NCI-H1092 (cell line): ENCODE measurements around the gene TCOF1.

ENCODE experiments used
- DNase-seq: peaks from one replicate; lab custom pipeline; 2025; lab: John Stamatoyannopoulos, UW

Gene TCOF1, protein sequence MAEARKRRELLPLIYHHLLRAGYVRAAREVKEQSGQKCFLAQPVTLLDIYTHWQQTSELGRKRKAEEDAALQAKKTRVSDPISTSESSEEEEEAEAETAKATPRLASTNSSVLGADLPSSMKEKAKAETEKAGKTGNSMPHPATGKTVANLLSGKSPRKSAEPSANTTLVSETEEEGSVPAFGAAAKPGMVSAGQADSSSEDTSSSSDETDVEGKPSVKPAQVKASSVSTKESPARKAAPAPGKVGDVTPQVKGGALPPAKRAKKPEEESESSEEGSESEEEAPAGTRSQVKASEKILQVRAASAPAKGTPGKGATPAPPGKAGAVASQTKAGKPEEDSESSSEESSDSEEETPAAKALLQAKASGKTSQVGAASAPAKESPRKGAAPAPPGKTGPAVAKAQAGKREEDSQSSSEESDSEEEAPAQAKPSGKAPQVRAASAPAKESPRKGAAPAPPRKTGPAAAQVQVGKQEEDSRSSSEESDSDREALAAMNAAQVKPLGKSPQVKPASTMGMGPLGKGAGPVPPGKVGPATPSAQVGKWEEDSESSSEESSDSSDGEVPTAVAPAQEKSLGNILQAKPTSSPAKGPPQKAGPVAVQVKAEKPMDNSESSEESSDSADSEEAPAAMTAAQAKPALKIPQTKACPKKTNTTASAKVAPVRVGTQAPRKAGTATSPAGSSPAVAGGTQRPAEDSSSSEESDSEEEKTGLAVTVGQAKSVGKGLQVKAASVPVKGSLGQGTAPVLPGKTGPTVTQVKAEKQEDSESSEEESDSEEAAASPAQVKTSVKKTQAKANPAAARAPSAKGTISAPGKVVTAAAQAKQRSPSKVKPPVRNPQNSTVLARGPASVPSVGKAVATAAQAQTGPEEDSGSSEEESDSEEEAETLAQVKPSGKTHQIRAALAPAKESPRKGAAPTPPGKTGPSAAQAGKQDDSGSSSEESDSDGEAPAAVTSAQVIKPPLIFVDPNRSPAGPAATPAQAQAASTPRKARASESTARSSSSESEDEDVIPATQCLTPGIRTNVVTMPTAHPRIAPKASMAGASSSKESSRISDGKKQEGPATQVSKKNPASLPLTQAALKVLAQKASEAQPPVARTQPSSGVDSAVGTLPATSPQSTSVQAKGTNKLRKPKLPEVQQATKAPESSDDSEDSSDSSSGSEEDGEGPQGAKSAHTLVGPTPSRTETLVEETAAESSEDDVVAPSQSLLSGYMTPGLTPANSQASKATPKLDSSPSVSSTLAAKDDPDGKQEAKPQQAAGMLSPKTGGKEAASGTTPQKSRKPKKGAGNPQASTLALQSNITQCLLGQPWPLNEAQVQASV (N-terminal part only)

DNA sequence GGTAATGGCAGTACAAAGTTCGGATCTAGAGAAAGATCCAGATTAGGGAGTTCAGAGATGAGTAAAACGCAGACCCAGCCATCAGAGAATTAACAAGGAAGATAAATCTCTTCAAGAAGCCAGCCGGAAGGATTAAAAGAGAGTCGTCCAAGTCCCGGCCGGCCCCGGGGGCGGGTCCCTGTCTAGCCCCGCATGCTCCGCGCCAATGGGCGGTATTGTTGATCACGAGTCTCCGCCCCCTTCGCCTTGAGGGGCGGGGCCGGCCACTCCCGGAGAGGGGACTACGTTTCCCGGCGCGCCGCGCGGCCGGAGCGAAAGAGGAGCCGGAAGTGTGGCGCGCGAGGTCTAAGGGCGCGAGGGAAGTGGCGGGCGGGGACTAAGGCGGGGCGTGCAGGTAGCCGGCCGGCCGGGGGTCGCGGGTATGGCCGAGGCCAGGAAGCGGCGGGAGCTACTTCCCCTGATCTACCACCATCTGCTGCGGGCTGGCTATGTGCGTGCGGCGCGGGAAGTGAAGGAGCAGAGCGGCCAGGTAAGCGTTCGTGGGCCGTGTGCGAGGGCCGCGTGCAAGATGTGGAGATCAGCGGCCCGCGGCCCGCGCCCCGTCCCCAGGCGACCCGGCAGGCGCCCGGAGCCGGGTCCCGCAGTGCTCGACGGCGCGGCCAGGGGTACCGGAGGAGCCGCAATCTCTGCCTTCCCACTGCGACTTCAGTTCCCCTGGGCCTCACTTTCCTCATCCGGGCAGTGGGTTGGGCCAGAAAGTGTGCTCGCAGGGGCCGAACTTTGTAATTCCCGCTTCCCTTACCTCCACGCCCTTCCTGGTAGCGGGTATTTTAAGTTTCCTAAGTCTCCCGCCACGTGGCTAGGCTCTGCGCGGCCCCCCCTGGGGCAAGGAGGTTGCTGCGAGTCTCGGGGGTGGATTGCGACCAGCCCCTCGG, at the start of gene TCOF1:
TCOF1 (plus strand) TSS at position 372 of the 935 bp plus-strand sequence; CDS start at position 422, 50 bp downstream.
- DNase-seq: peak; percentile 90

DNA sequence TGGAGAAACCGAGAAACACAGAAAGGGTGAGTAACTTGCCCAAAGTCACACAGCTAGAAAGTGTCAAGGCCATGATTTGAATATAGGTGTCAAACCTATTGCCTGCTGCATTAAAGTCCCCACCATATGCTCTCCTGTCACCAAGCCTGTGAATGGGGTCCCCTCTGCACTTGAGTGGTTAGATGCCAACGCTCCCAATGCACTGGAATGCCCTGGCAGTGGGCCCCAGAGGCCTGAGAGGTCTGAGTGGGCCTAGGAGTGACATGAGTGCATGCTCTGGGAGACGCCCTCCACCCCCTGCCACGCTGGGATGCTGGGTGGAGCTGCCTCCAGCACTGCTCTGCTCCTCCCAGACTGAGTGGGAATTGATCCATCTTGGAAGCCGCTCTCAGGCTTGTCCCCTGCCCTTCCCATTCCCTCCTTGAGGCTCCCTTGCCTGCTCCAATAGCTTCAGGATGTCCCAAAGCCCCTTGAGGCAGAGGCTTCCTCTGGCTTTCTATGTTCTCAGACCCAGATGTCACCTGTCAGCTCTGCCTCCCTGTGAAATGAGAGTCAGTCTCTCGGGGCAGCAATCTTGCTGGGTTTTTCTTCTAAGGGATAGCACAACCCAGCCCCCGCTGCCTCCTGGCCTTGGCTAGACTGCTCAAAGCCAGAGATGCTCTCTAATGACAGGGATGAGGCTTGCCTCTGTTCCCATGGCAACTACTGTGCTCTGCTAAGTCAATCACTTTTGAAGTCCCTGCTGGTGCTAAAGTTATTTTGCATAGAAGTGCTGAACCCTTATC, 48.2 kb upstream of the TCOF1 start:
- DNase-seq: no peak

GRCh38 chr5:150309886-150310239, 47.6 kb upstream of the TCOF1 start:
- no peak for DNase-seq

DNA sequence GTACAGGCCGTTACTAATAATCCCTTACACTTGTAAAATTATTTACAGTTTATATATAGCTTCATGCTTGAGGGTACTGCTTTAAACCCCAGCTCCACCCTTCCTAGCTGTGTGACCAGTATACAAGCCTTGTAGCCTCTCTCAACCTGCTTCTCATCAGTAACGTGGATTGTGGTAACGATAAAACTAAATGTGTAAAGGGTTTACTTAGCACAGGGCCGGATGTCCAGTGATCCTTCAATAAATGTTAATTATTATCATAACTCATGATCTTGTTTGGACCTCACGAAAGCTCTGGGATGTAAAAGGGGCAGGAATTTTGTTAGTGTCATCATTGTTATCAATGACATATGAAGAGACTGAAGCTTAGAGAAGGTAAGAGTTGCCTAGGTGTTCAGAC, 47.3 kb upstream of the TCOF1 start:
- DNase-seq: no peak

DNA sequence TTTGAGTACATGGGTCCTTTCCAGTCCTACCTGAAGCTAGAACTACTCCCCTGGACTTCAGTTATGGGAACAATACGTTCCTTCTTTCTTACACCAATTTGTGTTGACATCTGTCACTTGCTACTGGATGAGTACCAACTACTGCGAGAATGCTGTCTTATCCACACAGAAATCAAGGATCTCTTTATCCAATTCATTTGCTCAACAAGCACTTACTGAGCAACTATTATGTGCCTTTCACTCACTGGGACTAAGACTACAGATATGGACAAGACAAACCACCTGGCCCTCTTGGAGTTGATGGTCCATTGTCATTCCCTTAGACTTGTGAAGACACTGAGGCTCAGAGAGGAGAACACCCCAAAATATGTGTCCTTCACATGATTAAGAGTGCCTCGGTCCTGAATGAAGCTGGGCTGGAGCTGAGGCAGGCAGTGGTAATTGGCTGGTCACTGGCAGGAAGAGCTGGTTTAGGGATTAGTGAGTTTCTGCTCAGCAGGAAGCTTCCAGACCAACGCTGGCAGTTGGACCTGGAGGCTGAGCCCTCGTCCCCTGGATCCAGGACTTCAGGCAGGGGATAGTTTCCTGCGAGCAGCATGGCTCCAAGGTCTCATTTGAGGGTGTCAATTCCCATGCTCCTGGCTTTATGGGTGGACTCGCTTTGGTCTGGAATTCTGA, 46.3 kb upstream of the TCOF1 start:
- no peak for DNase-seq

DNA sequence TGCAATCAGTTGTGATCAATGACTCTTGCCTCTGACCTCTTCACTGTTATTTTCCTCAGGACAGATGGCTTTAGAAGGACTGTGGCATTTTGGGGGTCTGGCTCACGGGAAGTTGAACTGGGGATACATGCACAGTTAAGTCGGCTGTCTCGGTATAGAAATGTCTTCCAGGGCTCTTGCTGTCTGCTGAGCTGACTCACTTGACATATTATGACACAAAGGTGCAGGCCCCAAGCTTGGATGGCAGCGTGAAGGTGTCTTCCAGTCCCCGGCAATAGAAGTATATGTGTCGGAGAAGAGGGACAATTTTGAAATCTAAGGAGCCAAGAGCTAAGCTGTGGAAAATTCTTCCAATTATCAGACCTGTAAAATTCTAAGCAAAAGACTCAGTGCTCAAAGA, 45.0 kb upstream of the TCOF1 start:
- DNase-seq: no peak

GRCh38 chr5:150313501-150313900, 44.0 kb upstream of the TCOF1 start:
- no peak for DNase-seq

- no peak for DNase-seq
These were observed 43.4 kb upstream of the TCOF1 start for GRCh38 chr5:150313921-150314716.

DNA sequence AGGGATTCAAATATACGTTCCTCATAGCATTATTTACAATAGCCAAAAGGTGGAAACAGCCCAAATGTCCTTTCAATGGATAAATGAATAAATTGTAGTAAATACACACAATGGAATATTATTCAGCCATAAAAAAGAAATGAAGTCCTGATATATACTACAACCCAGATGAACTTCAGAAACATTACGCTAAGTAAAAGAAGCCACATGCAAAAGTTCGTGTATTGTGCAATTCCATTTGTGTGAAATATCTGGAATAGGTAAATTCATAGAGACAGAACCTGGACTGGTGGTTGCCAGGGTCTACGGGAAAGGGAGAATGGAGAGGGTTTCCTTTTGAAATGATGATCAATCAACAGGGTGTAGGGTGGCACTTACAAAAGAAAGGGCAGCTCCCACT, 42.3 kb upstream of the TCOF1 start:
- no peak for DNase-seq

- DNase-seq: no peak
These were observed 41.2 kb upstream of the TCOF1 start for GRCh38 chr5:150316320-150316719.

DNA sequence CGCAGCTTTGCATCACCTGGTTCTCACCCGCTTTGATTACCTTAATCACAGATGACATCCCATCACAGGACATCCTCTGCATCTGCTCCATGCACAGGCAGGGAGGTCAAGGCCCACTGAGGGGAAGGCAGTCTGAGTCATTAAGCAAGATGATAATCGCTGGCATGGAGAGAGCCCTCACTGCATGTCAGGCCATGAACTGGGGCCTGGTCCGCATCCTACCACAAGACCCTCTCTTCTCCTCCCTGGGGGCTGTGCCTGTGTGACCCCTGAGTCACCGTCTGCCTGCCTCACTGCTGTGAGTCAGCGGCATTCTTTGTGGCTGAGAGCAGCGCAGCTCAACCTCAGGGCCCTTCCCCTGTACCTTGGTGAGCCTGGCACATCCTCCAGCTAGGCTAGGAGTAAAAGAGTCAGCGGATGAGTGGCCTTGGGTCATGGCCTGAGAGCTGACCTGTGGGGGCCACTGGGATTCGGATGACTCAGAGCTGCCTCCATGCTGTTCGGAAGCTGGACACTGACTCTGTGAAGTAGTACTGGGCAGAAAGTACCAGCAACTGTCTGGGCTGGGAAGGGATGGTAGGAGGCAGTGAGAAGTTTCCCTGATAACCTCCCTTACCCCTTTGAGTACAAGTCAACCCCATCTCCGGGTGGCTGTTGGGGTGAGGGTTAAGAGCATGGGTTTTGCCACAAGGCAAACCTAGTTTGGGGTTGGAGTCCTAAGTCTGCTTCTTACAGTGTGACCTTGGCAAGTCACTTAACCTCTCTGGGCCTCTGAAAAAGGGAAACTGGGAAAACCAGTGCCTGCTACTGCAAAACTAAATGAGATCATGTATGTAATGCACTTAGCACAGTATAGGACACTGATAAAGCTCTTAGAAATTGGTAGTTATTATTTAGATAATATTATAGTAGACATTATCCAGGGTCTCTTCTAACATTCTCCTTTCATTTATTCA, 40.2 kb upstream of the TCOF1 start:
- no peak for DNase-seq

DNA sequence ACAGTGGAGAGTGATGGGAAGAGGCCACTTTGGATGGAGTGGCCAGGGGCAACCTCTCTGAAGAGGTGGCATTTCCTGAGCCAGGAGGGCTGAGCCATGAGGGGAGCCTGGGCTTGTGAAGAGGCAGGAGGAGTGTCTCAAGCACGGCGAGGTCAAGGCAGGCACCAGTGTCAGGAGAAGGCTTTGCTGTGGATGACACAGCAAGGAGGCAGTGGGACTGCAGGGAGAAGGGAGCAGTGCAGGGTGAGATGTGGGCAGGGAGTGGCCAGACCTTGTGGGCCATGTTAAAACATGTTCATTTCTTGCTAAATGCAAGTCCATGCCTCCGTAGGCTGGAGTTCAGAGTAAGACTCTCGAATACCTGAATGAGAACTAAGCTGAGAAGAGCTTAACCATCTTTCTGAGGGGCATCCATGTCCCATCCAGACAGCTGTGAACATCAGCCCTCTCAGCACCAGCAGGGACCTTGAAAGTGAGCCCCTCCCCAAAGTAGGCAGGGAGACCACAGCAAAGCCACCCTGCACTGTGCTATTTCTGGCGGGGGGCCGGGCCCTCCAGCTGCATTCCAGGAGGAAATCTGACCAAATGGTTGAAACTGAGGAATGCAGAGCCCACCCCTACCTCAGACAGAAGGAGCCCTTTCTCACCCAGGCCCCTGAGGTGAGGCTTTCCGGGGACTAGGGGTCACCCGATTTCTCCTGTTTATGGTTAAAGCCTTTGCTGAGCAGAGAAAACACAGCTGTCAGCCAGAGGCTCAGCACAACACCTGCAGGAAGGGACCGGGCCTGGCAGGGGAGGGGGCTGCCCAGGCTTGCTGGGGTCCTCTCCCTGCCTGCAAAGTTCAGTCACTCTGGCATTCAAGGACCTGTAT, 38.6 kb upstream of the TCOF1 start:
- DNase-seq: no peak

DNA sequence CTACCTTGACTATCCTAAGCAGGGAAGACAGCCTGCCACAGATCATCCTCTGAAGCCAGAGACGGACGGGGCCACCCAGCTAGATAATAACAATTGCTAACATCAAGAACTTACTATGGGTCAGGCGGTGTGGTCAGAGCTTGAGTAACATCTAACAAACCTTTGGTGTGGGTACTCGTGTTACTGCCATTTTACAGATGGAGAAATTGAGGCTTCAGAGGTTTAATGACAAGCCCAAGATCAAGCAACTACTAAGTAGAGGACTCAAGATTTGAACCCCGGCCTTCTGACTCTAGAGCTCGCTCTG, 38.1 kb upstream of the TCOF1 start:
- DNase-seq: no peak

- no peak for DNase-seq
These were observed 37.4 kb upstream of the TCOF1 start for GRCh38 chr5:150320044-150320613.

GRCh38 chr5:150321211-150321610, 36.3 kb upstream of the TCOF1 start:
- DNase-seq: no peak

DNA sequence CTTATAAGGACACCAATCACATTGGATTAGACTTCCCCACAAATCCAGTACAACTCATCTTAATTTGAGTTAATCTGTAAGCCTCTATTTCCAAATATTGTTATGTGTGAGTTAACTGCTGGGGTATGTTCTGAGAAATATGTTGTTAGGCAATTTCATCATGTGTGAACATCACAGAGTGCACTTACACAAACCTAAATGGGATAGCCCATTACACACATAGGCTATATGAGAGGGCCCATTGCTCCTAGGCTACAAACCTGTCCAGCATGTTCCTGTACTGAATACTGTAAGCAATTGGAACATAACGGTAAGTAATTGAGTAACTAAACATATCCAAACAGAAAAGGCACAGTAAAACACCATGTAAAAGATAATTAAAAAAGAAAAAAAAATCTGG, 35.7 kb upstream of the TCOF1 start:
- no peak for DNase-seq

DNA sequence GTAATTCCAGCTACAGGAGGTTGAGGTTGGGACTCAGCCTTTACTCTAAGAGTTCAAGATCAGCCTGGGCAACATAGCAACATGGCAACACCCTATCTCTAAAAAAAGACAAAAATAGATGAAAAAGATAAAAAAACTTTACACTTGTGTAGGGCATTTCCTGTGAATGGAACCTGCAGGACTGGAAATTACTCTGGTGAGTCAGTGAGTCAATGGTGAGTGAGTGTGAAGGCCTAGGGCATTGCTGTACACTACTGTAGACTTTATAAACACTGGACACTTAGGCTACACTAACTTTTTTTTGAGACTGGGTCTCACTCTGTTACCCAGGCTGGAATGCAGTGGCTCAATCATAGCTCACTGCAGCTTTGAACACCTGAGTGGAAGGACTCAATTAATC, 35.3 kb upstream of the TCOF1 start:
- DNase-seq: no peak
